Mesenchymal stem cell (in vitro differentiated cells and primary cell): ENCODE data around the gene ACOT11.
A peak's percentile ranks its signal among the peaks of the same experiment; 100 is the strongest.

Experiments used
- DNase-seq: peaks from one replicate; pipeline ENCODE4 v3.0.0-alpha.2; 2013
- H2AFZ ChIP-seq: one replicate; pipeline ENCODE4 v1.6.1; 2013; ENCODE audit warnings: low read depth, mild to moderate bottlenecking, control low read depth, inconsistent platforms, low read length, moderate library complexity
- H2AK5ac ChIP-seq: 2 replicates; pipeline ENCODE4 v1.6.1; 2013; ENCODE audit warnings: low read length, moderate library complexity, mild to moderate bottlenecking, inconsistent platforms; ENCODE audit not compliant: severe bottlenecking
- H2BK120ac ChIP-seq: one replicate; pipeline ENCODE4 v1.6.1; 2013; ENCODE audit warnings: low read depth, mild to moderate bottlenecking, inconsistent platforms, low read length, moderate library complexity
- H2BK12ac ChIP-seq, 2 experiments: one replicate each; pipeline ENCODE4 v1.6.1; 2013; ENCODE audit warnings: inconsistent platforms in 2 of 2, low read length in 2 of 2, mild to moderate bottlenecking in 2 of 2, moderate library complexity in 2 of 2, control low read depth in 1 of 2
- H2BK15ac ChIP-seq: one replicate; pipeline ENCODE4 v1.6.1; 2013; ENCODE audit warnings: mild to moderate bottlenecking, low read depth, inconsistent platforms; ENCODE audit not compliant: poor library complexity, severe bottlenecking
- H2BK5ac ChIP-seq: 2 replicates; pipeline ENCODE4 v1.6.1; 2013; ENCODE audit warnings: low read depth, mild to moderate bottlenecking, low read length, control low read depth, inconsistent platforms; ENCODE audit not compliant: poor library complexity, severe bottlenecking
- H3K14ac ChIP-seq, 2 experiments: one replicate each; pipeline ENCODE4 v1.6.1; 2013; ENCODE audit warnings: inconsistent platforms in 2 of 2, low read length in 2 of 2, control low read depth in 1 of 2, mild to moderate bottlenecking in 1 of 2, moderate library complexity in 1 of 2
- H3K18ac ChIP-seq, 2 experiments: one replicate each; pipeline ENCODE4 v1.6.1; 2013; ENCODE audit warnings: inconsistent platforms in 2 of 2, low read length in 2 of 2, control low read depth in 1 of 2, low read depth in 1 of 2, mild to moderate bottlenecking in 1 of 2
- H3K23ac ChIP-seq, 2 experiments: one replicate each; pipeline ENCODE4 v1.6.1; 2013; ENCODE audit warnings: inconsistent platforms in 2 of 2, low read length in 2 of 2, mild to moderate bottlenecking in 2 of 2, moderate library complexity in 2 of 2, control low read depth in 1 of 2
- H3K27ac ChIP-seq: 2 replicates; pipeline ENCODE4 v1.5.1; 2013; ENCODE audit warnings: mild to moderate bottlenecking, moderate library complexity, low read length, control low read depth, inconsistent platforms; ENCODE audit not compliant: poor library complexity, severe bottlenecking
- H3K27me3 ChIP-seq, 2 experiments: 2 replicates each; pipeline versions ENCODE4 v1.6.1 to v1.7.0; 2013; ENCODE audit warnings: low read length in 2 of 2, mild to moderate bottlenecking in 2 of 2, moderate library complexity in 2 of 2, control low read depth in 1 of 2, inconsistent platforms in 1 of 2; ENCODE audit not compliant: control insufficient read depth in 1 of 2, insufficient read depth in 1 of 2
- H3K36me3 ChIP-seq, 2 experiments: 2 replicates each; pipeline versions ENCODE4 v1.6.1 to v1.7.0; 2013; ENCODE audit warnings: low read length in 2 of 2, control low read depth in 1 of 2, inconsistent platforms in 1 of 2, low read depth in 1 of 2, mild to moderate bottlenecking in 1 of 2; ENCODE audit not compliant: insufficient read depth in 2 of 2, control insufficient read depth in 1 of 2
- H3K4ac ChIP-seq, 2 experiments: one replicate each; pipeline ENCODE4 v1.6.1; 2013; ENCODE audit warnings: inconsistent platforms in 2 of 2, low read length in 2 of 2, mild to moderate bottlenecking in 2 of 2, moderate library complexity in 2 of 2, control low read depth in 1 of 2, low read depth in 1 of 2
- H3K4me1 ChIP-seq: 2 replicates; pipeline ENCODE4 v1.6.1; 2013; ENCODE audit warnings: low read depth, low read length, control low read depth; ENCODE audit not compliant: control insufficient read depth, insufficient read depth
- H3K4me2 ChIP-seq: 2 replicates; pipeline ENCODE4 v1.6.1; 2013; ENCODE audit warnings: low read length, mild to moderate bottlenecking, inconsistent platforms; ENCODE audit not compliant: poor library complexity, severe bottlenecking
- H3K4me3 ChIP-seq, 2 experiments: 2 replicates each; pipeline versions ENCODE4 v1.5.1 to v1.7.0; 2013; ENCODE audit warnings: low read length in 2 of 2, mild to moderate bottlenecking in 2 of 2, control low read depth in 1 of 2, low read depth in 1 of 2; ENCODE audit not compliant: insufficient read depth in 1 of 2
- H3K79me1 ChIP-seq: replicated peaks from 2 replicates; pipeline ENCODE4 v1.6.1; 2013; ENCODE audit warnings: mild to moderate bottlenecking, control low read depth, low read length, inconsistent platforms; ENCODE audit not compliant: poor library complexity, severe bottlenecking
- H3K9ac ChIP-seq: 2 replicates; pipeline ENCODE4 v1.7.0; 2013; ENCODE audit warnings: mild to moderate bottlenecking, low read length, moderate library complexity
- H3K9me3 ChIP-seq: 2 replicates; pipeline ENCODE4 v1.7.0; 2013; ENCODE audit warnings: mild to moderate bottlenecking, low read length; ENCODE audit not compliant: control insufficient read depth
- H4K8ac ChIP-seq: one replicate; pipeline ENCODE4 v1.6.1; 2013; ENCODE audit warnings: inconsistent platforms, mild to moderate bottlenecking, low read length, moderate library complexity
- H4K91ac ChIP-seq: one replicate; pipeline ENCODE4 v1.6.1; 2013; ENCODE audit warnings: mild to moderate bottlenecking, low read length, inconsistent platforms
- WGBS: methylation state at CpG from one replicate; pipeline ENCODE4 v1.1.7; 2013; ENCODE audit warnings: mixed read lengths; 5-methylcytosine and 5-hydroxymethylcytosine counted together

Gene ACOT11

GRCh38 chr1:54542120-54542961 is 5.7 kb upstream of the ACOT11 start:
- H3K9me3 ChIP-seq = no peaks in the 10 kb centered on the region
- 1% methylated on average over 47 of the region's 61 CpGs for WGBS
- H3K4me1 ChIP-seq = peaks cover 18% of the 10 kb centered on the region
- peak overlapping the region in 1 of 2 experiments; percentile 85 for H2BK12ac ChIP-seq
- H3K27me3 ChIP-seq = peaks cover 0 to 4% of the 10 kb centered on the region in 2 experiments
- H4K8ac ChIP-seq = peak overlapping the region; percentile 8
- peak overlapping the region; percentile 19 for H3K27ac ChIP-seq
- H3K14ac ChIP-seq = peak overlapping the region in 1 of 2 experiments; percentile 18
- no peak overlapping the region for H2AK5ac ChIP-seq
- H3K18ac ChIP-seq = peak overlapping the region; percentile 10 to 84
- H2AFZ ChIP-seq = peak overlapping the region; percentile 97
- H2BK5ac ChIP-seq = no peak overlapping the region
- peak; percentile 72 for DNase-seq
- peak overlapping the region in 1 of 2 experiments; percentile 40 for H3K4ac ChIP-seq
- peak overlapping the region; percentile 85 for H3K4me2 ChIP-seq
- peak overlapping the region; percentile 69 for H3K9ac ChIP-seq
- peak overlapping the region in 1 of 2 experiments; percentile 78 for H3K23ac ChIP-seq
- peak overlapping the region; percentile 82 for H2BK15ac ChIP-seq
- H3K4me3 ChIP-seq = peak overlapping the region; percentile 48 to 71
- no peaks in the 10 kb centered on the region for H3K36me3 ChIP-seq
- H4K91ac ChIP-seq = peak overlapping the region; percentile 28
- H2BK120ac ChIP-seq = no peak overlapping the region
- no peaks in the 10 kb centered on the region for H3K79me1 ChIP-seq

- Histone ChIP-seq H3K23ac (peak overlapping the region in 1 of 2 experiments; percentile 78), H2BK5ac (no peak overlapping the region), H3K14ac (no peak overlapping the region), H3K27me3 (no peaks in the 10 kb centered on the region), H2BK12ac (peak overlapping the region; percentile 9 to 85), H2BK120ac (no peak overlapping the region), H4K8ac (no peak overlapping the region), H3K9ac (peak overlapping the region; percentile 69), H3K27ac (peak overlapping the region; percentile 16), H3K36me3 (no peaks in the 10 kb centered on the region), H3K4me2 (peak overlapping the region; percentile 85), H2BK15ac (no peak overlapping the region), H3K9me3 (no peaks in the 10 kb centered on the region), H4K91ac (no peak overlapping the region), H2AFZ (peak overlapping the region; percentile 97), H3K4me3 (peak overlapping the region; percentile 48 to 71), H3K18ac (peak overlapping the region in 1 of 2 experiments; percentile 84), H3K4me1 (peaks cover 18% of the 10 kb centered on the region), H3K4ac (no peak overlapping the region), H2AK5ac (no peak overlapping the region), H3K79me1 (no peaks in the 10 kb centered on the region)
- 12% methylated on average over 9 of the region's 12 CpGs for WGBS
- peak; percentile 45 for DNase-seq
Observed at GRCh38 chr1:54542962-54543539, 5.0 kb upstream of the ACOT11 start.

GRCh38 chr1:54543729-54544496 is 4.1 kb upstream of the ACOT11 start:
- H3K4me3 ChIP-seq = no peak overlapping the region
- peak overlapping the region; percentile 30 for H3K9ac ChIP-seq
- H2BK12ac ChIP-seq = peak overlapping the region in 1 of 2 experiments; percentile 82
- H2AK5ac ChIP-seq = no peak overlapping the region
- H2BK5ac ChIP-seq = no peak overlapping the region
- 72% methylated on average over 10 of the region's 13 CpGs for WGBS
- H3K4ac ChIP-seq = no peak overlapping the region
- no peak overlapping the region for H3K27ac ChIP-seq
- no peak overlapping the region for H2BK15ac ChIP-seq
- H4K8ac ChIP-seq = no peak overlapping the region
- peaks cover 0 to 5% of the 10 kb centered on the region in 2 experiments for H3K27me3 ChIP-seq
- no peak overlapping the region for H2AFZ ChIP-seq
- H3K9me3 ChIP-seq = no peaks in the 10 kb centered on the region
- peaks cover 18% of the 10 kb centered on the region for H3K4me1 ChIP-seq
- H3K18ac ChIP-seq = peak overlapping the region in 1 of 2 experiments; percentile 84
- no peaks in the 10 kb centered on the region for H3K79me1 ChIP-seq
- peak; percentile 72 for DNase-seq
- no peak overlapping the region for H2BK120ac ChIP-seq
- no peaks in the 10 kb centered on the region for H3K36me3 ChIP-seq
- H3K23ac ChIP-seq = no peak overlapping the region
- peak overlapping the region in 1 of 2 experiments; percentile 11 for H3K14ac ChIP-seq
- H3K4me2 ChIP-seq = no peak overlapping the region
- no peak overlapping the region for H4K91ac ChIP-seq
